Activated naive CD4-positive, alpha-beta T cell (primary cell): Measurements from ENCODE around the gene FNDC3B.
"Not testable (repeated sequence)": the region's sequence is repeated elsewhere in the genome, so short reads cannot be mapped to it uniquely, and the experiment has no call there.

Source experiments
- DNase-seq, 4 experiments: peaks; one replicate each; lab custom pipeline; 2025; lab: John Stamatoyannopoulos, UW

FNDC3B gene

DNA sequence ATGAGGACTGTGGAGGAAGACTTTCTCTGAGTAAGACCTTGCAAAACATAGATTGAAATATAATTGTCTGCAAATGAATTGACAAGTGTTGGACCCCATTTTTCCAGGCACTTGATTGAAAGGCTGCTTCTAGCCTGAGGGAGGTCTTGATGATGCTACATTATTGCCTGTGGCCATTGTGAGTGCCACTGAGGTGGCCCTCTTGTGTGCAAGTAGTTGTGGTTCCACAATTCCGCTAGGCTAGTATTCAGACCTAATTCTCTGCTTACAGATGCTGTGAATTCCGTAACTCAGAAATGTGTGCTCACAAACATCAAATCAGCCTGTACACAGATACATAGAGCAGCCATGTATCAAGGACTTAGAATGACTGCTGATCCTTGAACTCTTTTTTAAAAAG is 34.7 kb downstream of the FNDC3B start:
- DNase-seq = no peak

DNA sequence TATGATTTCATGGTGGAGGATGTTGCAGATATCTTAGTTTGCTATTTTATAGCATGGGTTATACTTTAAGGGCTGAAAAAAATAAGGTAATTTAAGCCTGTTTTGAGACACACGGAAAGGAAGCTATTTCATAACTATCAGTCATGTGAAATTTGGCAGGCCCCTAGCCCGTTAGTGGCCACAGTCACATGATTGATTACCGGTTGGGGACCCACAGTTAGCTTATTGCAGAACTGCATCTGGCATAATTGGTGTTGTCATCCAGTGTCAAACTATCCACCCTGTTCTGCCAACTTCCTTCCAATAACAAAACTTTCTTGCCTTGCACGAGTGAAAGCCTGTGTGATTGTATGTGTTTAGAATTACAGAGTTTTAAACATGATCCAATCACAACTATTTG is 35.2 kb downstream of the FNDC3B start:
- DNase-seq = no peak

DNA sequence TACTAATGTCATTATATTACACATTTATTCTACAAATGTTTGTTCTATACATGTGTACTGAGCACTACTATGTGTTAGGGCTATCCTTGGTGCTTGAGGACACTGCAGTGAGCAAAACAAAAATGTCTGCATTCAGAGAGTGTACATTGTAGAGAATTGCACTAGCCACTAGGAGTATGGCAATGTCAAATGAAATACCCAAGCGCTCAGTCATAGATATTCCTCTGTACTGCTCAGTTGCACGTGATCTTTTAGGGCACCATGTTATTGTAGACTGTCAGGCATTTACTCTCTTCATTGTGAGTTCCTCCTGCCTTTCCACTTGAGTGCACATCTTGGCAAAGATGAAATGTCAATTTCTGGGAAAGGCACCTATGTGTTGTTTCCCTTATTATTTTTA is 36.8 kb downstream of the FNDC3B start:
- no peak for DNase-seq

- DNase-seq = no peak
Observed at GRCh38 chr3:172077197-172077757, 37.9 kb downstream of the FNDC3B start.

DNA sequence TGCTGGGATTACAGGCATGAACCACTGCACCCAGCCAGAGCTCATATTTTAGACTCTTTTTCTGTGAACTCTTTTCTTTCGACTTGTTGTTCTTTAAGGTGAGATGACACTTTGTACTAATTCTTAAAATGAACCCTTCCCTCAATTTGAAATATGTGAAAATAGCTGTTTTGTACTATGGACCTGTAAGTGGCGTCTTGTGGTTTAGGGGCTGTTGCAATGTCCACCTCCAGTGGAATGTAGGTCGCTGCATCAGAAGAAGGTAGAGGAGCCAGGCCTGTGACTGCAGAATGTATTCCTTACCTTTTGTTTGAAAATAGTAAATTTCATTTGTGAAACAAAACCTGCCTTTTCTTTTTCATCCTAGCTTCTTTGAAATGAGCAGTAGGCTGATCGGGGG is 38.9 kb downstream of the FNDC3B start:
- DNase-seq = no peak

DNA sequence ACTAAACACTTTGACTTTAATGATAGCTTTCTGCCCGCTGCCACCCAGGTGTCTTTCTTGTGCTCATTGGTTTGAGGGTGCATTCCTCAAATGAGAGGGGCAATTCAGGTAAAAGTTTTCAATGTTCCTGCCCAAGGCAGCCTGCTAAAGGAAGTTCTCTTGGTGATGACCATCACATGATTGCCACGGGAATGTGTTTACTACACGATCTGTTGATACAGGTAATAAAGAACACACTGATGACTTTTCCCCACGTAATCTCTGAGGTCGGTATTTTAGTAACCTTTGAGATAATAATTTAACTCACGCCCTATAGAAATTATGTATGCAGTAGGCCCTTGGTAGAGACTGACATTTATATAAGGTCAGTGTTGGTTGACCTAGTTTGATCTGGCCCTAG is 39.3 kb downstream of the FNDC3B start:
- DNase-seq = no peak

DNA sequence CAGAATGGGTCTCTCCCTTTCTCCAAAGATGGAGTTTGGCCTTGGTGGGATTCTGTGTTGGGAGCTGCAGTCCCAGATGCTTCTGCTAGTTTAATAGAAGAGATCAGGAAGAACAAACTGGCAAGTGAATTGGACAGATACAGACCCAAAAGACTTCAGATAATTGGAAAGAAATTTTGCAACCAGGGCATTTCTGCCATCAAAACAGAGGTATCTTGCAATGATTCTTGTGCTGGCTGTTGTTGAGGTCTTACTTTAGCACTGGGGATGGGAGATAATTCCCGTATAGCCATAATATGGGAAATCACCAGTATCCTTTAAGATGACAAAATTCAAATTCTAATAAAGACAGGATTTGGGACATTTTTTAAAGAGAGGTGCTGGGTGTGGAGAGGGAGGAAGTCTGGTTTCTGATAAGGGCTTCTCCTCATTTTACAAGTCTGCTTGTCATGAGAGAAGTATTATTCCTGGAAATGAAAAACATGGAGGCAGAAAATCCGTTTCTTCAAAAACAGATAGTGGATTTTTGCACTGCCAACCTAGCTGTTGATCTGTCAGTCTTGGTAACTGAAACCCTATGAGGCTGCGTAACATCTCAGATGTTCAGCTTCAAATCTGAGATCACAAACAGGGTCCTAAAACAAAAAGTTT is 40.1 kb downstream of the FNDC3B start:
- DNase-seq = no peak

GRCh38 chr3:172080503-172080902 is 41.1 kb downstream of the FNDC3B start:
- no peak for DNase-seq

DNA sequence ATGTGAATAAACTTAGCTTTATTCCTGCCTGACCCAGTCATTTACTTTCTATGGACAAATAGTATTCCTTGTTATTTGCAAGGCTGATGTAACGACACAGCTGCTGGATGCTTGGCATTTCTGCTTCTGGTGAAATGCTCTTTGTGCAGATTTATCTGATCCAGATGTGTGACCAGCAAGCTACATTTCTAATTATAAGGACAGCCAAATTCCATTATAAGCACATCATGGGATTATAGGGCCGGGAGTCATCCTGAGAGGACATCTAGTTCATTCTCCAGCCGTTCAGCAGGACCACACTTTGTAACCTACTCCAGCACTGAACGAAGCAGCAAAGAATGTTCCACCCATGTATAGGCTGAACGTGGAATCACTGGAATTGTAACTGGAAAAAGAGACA is 42.9 kb downstream of the FNDC3B start:
- DNase-seq = no peak

GRCh38 chr3:172082820-172083513 is 43.6 kb downstream of the FNDC3B start:
- no peak for DNase-seq

DNA sequence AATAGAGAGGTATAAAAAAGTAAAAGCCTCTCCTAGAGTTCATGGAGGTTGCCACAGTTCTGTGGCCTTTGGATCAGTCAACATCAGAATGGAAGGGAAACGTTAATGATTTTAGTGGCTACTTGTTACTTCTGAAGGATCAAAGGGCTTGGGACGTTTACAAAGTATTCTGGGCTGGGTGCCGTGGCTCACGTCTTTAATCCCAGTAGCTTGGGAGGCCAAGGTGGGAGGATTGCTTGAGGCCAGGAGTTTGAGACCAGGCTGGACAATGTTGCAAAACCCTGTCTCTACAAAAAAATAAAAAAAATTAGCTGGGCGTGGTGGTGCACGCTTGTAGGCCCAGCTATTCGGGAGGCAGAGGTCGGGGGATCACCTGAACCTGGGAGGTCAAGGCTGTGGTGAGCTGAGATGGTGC is 44.6 kb downstream of the FNDC3B start:
- DNase-seq = no peak

- no peak for DNase-seq
Observed at GRCh38 chr3:172084871-172085556, 45.6 kb downstream of the FNDC3B start.

- DNase-seq = no peak
Observed at GRCh38 chr3:172085557-172085895, 46.1 kb downstream of the FNDC3B start.

- no peak for DNase-seq
Observed at GRCh38 chr3:172086071-172086470, 46.7 kb downstream of the FNDC3B start.

DNA sequence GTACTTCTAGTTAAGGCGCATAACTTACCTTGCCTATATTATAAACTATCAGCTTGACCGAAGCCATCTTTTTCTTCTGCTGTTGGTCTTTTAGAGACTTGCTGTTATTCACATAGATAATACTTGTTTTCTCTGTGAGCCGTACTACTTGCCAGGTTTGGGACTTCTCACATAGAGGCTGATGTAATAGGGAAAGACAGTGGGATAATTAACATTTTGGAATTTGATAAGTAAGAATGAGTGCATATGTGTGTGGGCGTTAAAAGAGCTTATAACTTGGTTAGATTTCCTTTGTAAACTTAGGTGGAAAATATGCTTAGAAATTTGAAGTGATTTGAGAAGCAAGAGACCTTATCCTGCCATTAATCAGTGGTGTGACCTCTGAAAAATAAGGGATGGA is 47.8 kb downstream of the FNDC3B start:
- no peak for DNase-seq

DNA sequence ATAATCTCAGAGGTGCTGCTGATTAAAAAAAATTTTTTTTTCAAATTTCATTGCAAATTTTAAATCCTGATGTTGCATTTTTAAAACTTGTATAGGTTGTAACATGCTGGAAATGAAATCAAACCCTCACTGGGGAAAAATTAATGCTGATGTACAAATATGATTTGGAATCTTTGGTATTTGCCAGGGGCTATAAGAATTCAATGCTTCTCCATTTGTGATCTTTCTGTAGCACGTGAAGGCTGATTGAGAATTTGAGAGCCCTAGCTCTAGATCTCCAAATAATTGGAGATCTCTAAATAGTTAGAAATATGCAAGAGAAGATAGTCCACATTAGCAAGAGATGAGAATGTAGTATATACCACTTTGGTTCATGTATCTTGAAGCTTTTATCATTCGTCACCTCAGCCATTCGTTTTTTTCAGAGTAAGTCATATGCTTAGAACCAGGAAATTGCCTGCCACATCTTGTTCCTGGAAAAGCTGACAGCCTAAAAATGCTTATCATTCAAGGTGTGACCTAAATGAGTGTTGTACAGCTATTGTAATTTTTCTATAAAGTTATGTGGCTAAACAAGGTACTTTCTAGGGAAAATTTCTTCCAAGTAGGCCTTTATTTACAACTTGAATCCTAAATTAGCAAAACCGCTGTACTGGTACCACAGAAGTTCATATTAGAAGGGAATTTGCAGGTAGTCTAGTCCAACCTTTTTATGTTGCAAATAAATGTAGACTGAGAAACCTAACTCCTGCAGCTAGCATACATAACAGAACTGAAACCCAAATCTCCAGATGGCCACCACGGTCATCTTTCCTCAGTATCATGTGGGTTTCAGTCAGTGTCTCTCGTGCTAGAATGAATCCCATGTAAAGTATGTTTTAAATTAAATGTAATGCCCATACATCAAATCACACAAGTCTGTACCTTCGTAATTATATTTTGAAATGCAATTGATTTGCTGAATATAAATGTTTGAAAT is 48.5 kb downstream of the FNDC3B start:
- no peak for DNase-seq

DNA sequence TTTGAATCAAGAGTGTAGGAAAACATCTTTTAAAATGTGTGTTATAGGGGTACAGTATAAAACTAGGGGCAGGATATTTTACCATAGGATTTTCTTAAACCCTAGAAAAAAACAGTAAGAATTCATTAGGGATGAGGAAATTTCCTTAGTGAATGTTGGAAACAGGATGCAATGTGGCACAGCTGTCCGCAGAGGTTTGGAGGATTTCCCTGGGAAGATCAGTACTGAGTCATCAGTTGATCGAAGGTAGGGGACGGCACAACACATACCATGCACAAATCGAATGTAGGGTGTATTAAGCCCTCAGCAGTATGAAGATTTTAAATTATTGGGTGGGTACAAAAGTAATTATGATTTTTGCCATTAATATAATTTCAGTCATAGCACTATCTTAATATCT is 49.9 kb downstream of the FNDC3B start:
- no peak for DNase-seq

DNA sequence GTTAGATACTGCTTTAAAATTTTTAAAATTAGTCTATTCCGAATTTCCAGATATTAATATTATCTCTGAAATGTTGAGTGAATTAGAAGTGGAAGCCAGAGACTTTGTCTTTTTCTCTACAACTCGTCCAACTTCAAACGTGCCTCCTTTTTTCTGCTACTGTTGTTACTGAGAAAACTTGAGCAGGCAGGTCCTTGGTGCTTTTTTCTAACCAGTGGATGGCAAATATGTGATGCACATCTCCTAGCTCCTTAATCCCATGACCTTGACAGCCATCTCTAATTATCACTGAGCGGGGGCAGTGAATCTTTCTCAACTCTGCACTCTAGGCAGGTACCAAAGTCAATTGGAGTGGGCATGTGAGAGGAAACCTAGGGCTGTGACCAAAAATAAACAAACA is 50.7 kb downstream of the FNDC3B start:
- DNase-seq = no peak

- DNase-seq = no peak
Observed at GRCh38 chr3:172092658-172093057, 53.3 kb downstream of the FNDC3B start.

GRCh38 chr3:172093581-172094443 is 54.4 kb downstream of the FNDC3B start:
- DNase-seq = not testable (repeated sequence)
